Limb (tissue), 2 donors: ENCODE measurements around the gene TRIM4.

Source experiments
- DNase-seq, 2 donors: peaks; one replicate each; pipeline ENCODE4 v3.0.0-alpha.2; 2016; ENCODE audit errors: extremely low spot score in 2 of 2

TRIM4 gene

DNA sequence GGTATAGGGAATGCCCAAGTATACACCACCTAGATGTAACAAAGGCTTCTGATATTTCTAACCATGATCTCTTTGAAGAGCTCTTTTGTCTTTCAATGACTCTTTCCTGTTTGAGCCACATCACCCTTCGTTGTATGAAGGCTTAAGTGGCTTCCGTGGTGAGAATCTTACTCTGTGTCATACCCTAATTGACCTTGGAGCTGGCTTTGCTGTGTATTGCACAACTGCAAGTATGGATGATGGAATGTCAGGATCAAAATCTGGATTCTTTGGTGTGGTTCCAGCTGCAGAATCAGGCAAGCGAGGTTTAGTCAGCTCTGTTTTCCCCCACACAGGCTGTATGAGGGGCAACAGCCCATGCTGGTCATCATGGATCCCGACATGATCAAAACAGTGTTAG is 75.5 kb downstream of the TRIM4 start:
- DNase-seq: no peak

GRCh38 chr7:99842926-99843325 is 76.4 kb downstream of the TRIM4 start:
- DNase-seq: no peak
